CD14-positive monocyte (primary cell): Measurements from ENCODE around the gene PCGF6. TPM values are rescaled to one million over a fixed set of nuclear protein-coding genes. Genes with fewer than 3 reads are reported as not detected.

Source experiments
- DNase-seq, 3 donors: peaks; one replicate each; pipeline ENCODE4 v3.0.0-alpha.2; 2011 to 2022
- H2AFZ ChIP-seq: 2 replicates; pipeline ENCODE4 v1.6.0; 2012; ENCODE audit warnings: mild to moderate bottlenecking, low read depth, low read length, inconsistent platforms; ENCODE audit not compliant: insufficient read depth, poor library complexity, severe bottlenecking
- H3K27ac ChIP-seq, 2 donors: 1 replicate in 1 of 2; 2 replicates in 1 of 2; pipeline ENCODE4 v1.5.1; 2012 to 2013; ENCODE audit warnings: low read length in 2 of 2, control low read depth in 1 of 2, inconsistent platforms in 1 of 2, low read depth in 1 of 2, mild to moderate bottlenecking in 1 of 2
- H3K27me3 ChIP-seq, 2 donors: one replicate each; pipeline versions ENCODE4 v1.6.0 to v1.6.1; 2011 to 2013; ENCODE audit warnings: low read length in 2 of 2; ENCODE audit not compliant: control insufficient read depth in 2 of 2, insufficient read depth in 2 of 2
- H3K36me3 ChIP-seq, 2 donors: replicated peaks in 1 of 2; 1 replicate in 1 of 2; 2 replicates in 1 of 2; pipeline versions ENCODE4 v1.5.1 to v1.6.1; 2012 to 2013; ENCODE audit warnings: low read length in 2 of 2, control low read depth in 1 of 2, inconsistent platforms in 1 of 2, mild to moderate bottlenecking in 1 of 2; ENCODE audit not compliant: insufficient read depth in 2 of 2, control insufficient read depth in 1 of 2
- H3K4me1 ChIP-seq, 2 donors: 1 replicate in 1 of 2; 2 replicates in 1 of 2; pipeline versions ENCODE4 v1.5.1 to v1.6.1; 2012 to 2013; ENCODE audit warnings: low read length in 2 of 2, control low read depth in 1 of 2, inconsistent platforms in 1 of 2, mild to moderate bottlenecking in 1 of 2, moderate library complexity in 1 of 2; ENCODE audit not compliant: insufficient read depth in 2 of 2, control insufficient read depth in 1 of 2
- H3K4me2 ChIP-seq: replicated peaks from 2 replicates; pipeline ENCODE3; 2012; ENCODE audit warnings: low read length, moderate library complexity, mild to moderate bottlenecking; ENCODE audit not compliant: poor library complexity, severe bottlenecking; ENCODE audit errors: extremely low read depth
- H3K4me3 ChIP-seq, 3 experiments: fragments of 200-600 bp in 1 of 3; sonication (generic) in 1 of 3; replicated peaks in 1 of 3; 1 replicate in 2 of 3; 2 replicates in 1 of 3; pipeline ENCODE4 v1.5.1; 2011 to 2013; ENCODE audit warnings: low read length in 3 of 3, mild to moderate bottlenecking in 3 of 3, control low read depth in 2 of 3, low read depth in 2 of 3, inconsistent platforms in 1 of 3, moderate library complexity in 1 of 3
- H3K79me2 ChIP-seq: 2 replicates; pipeline ENCODE4 v1.6.0; 2012; ENCODE audit warnings: mild to moderate bottlenecking, control low read depth, inconsistent platforms, low read length, moderate library complexity; ENCODE audit not compliant: insufficient read depth
- H3K9ac ChIP-seq: 2 replicates; pipeline ENCODE4 v1.6.0; 2017; ENCODE audit warnings: low read length, mild to moderate bottlenecking; ENCODE audit not compliant: insufficient read depth, poor library complexity, severe bottlenecking
- H3K9me3 ChIP-seq, 2 donors: replicated peaks in 1 of 2; 1 replicate in 1 of 2; 2 replicates in 1 of 2; pipeline versions ENCODE4 v1.5.1 to v1.6.1; 2012 to 2013; ENCODE audit warnings: low read length in 2 of 2, control low read depth in 1 of 2; ENCODE audit not compliant: control insufficient read depth in 1 of 2, insufficient read depth in 1 of 2
- H4K20me1 ChIP-seq: 2 replicates; pipeline ENCODE4 v1.6.0; 2012; ENCODE audit warnings: mild to moderate bottlenecking, low read length, control low read depth, moderate library complexity; ENCODE audit not compliant: insufficient read depth
- H3K27ac Mint-ChIP-seq, 7 donors: one replicate each; pipeline ENCODE4 v1.8.0; 2020; ENCODE audit warnings: mild to moderate bottlenecking in 7 of 7, mixed read lengths in 7 of 7, moderate library complexity in 6 of 7, inconsistent platforms in 2 of 7
- H3K27me3 Mint-ChIP-seq, 3 donors: one replicate each; pipeline ENCODE4 v1.8.0; 2021 to 2022; ENCODE audit warnings: low read depth in 3 of 3, mild to moderate bottlenecking in 3 of 3, mixed read lengths in 3 of 3, moderate library complexity in 3 of 3, inconsistent platforms in 1 of 3
- H3K36me3 Mint-ChIP-seq, 2 donors: one replicate each; pipeline ENCODE4 v1.8.0; 2020; ENCODE audit warnings: mixed read lengths in 2 of 2, inconsistent platforms in 1 of 2, mild to moderate bottlenecking in 1 of 2
- H3K4me1 Mint-ChIP-seq: one replicate; pipeline ENCODE4 v1.8.0; 2020; ENCODE audit warnings: mild to moderate bottlenecking, mixed read lengths
- H3K4me3 Mint-ChIP-seq, 2 donors: one replicate each; pipeline ENCODE4 v1.8.0; 2020; ENCODE audit warnings: mild to moderate bottlenecking in 2 of 2, mixed read lengths in 2 of 2, moderate library complexity in 1 of 2
- H3K9me3 Mint-ChIP-seq, 7 donors: one replicate each; pipeline ENCODE4 v1.8.0; 2020 to 2022; ENCODE audit warnings: mixed read lengths in 7 of 7, mild to moderate bottlenecking in 6 of 7, moderate library complexity in 6 of 7, inconsistent platforms in 2 of 7
- CTCF ChIP-seq: fragments of 200-600 bp; IDR thresholded peaks from one replicate; pipeline ENCODE4 v1.8.0; 2022; ENCODE audit warnings: antibody characterized with exemption, mild to moderate bottlenecking
- WGBS: methylation state at CpG from one replicate; pipeline ENCODE4 v1.1.5; 2013; ENCODE audit warnings: missing lambda C conversion rate; ENCODE audit not compliant: insufficient coverage; 5-methylcytosine and 5-hydroxymethylcytosine counted together
- intact Hi-C, 2 donors: fragments of 100-400 bp; cut with micrococcal nuclease; formaldehyde crosslinking; loops; one replicate each; pipeline versions ENCODE4 v1.15.0 to v1.15.1; 2023
- polyA plus RNA-seq, 3 donors: library from polyadenylated mRNA; depleted of rRNA in 1 of 3; unstranded in 2 of 3; stranded (reverse) in 1 of 3; fragments of 300-500 nt in 2 of 3; fragments of >200 nt in 1 of 3; fragmentation: Illumina TruSeq in 2 of 3; gene quantifications; 1 replicate in 2 of 3; 2 replicates in 1 of 3; pipeline ENCODE4 v1.2.3, GENCODE V29; 2012 to 2021

The PCGF6 gene
- polyA plus RNA-seq, 3 donors = 3.4 to 6.2 (median 4.6) TPM

DNA sequence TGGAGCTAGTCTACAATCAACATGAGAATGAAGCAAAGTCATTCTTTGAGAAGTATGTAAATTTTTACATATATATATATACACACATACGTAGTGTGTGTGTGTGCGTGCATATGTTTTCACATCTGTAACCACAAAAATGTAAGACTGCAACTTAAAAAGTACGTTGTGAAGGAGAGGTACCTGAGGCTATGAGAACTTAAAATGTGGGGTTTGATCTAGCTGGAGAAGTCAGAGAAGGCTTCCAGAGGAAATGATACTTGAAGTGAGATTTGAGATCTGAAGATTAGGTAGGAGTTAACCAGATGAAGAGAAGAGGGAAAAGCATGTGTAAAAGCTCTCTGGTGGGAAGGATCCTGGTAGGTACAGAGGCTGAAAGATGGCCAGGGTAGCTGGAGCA is 22.6 kb upstream of the PCGF6 start:
- TF ChIP-seq CTCF = no peak
- no peaks in the 10 kb centered on the region for H3K9me3 Mint-ChIP-seq
- H3K4me1 Mint-ChIP-seq = peaks cover 4% of the 10 kb centered on the region
- Histone ChIP-seq H3K4me2 (no peak overlapping the region), H3K36me3 (peaks cover 44 to 67% of the 10 kb centered on the region in 2 donors), H3K79me2 (peaks cover 41% of the 10 kb centered on the region), H4K20me1 (peaks cover 3% of the 10 kb centered on the region), H3K27me3 (no peaks in the 10 kb centered on the region), H3K9me3 (no peaks in the 10 kb centered on the region), H2AFZ (no peak overlapping the region), H3K27ac (no peak overlapping the region), H3K4me3 (no peak overlapping the region), H3K9ac (no peak overlapping the region), H3K4me1 (peaks cover 11% of the 10 kb centered on the region in 2 donors)
- H3K4me3 Mint-ChIP-seq = no peak overlapping the region
- DNase-seq = no peak
- H3K27me3 Mint-ChIP-seq = peaks cover 0 to 2% (median 0%) of the 10 kb centered on the region in 3 donors
- intact Hi-C loops = no loop called here
- peaks cover 39 to 53% of the 10 kb centered on the region in 2 donors for H3K36me3 Mint-ChIP-seq
- H3K27ac Mint-ChIP-seq = no peak overlapping the region
- 100% methylated on average over 1 of the region's 3 CpGs for WGBS

DNA sequence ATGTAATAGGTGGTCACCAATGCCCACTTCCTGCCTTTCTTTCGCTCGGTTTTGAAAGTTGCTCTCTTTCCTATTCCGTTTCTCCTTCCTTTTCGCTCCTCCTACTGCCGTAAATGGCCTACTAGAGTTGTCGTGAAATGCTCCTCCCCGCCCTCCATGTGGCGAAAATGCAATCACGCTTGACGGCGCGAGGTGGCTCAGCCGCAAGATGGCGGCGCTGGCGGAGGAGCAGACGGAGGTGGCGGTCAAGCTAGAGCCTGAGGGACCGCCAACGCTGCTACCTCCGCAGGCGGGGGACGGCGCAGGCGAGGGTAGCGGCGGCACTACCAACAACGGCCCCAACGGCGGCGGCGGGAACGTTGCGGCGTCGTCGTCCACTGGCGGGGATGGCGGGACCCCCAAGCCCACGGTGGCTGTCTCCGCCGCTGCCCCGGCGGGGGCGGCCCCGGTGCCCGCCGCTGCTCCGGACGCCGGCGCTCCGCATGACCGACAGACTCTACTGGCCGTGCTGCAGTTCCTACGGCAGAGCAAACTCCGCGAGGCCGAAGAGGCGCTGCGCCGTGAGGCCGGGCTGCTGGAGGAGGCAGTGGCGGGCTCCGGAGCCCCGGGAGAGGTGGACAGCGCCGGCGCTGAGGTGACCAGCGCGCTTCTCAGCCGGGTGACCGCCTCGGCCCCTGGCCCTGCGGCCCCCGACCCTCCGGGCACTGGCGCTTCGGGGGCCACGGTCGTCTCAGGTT is 17.0 kb upstream of the PCGF6 start, which contains the start of gene TAF5:
TSS of gene TAF5 (plus strand) at position 195 of the 737 bp plus-strand sequence. CDS start at position 209, 14 bp downstream.
- peak within 1 kb of the TSS; percentile 69 to 93 (median 85) for H3K4me3 ChIP-seq
- peak within 1 kb of the TSS; percentile 95 for H2AFZ ChIP-seq
- H3K4me2 ChIP-seq = peak within 1 kb of the TSS; percentile 98
- intact Hi-C loops = loop anchor here in 1 of 2 donors (2.0 kb wide), 1 partner anchor 29 kb away; the partner anchor contains the start of genes ATP5MK and PDCD11
- peak; percentile 88 to 90 (median 89) for DNase-seq
- H3K27ac ChIP-seq = peak within 1 kb of the TSS; percentile 65 to 77
- H3K79me2 ChIP-seq = peaks cover 39% of the 10 kb centered on the region
- Mint-ChIP-seq H3K4me1 (peaks cover 6% of the 10 kb centered on the region), H3K4me3 (peak within 1 kb of the TSS; percentile 84 to 92), H3K36me3 (peaks cover 2 to 6% of the 10 kb centered on the region in 2 donors), H3K27me3 (peaks cover 0 to 2% (median 0%) of the 10 kb centered on the region in 3 donors), H3K27ac (peak within 1 kb of the TSS; percentile 83 to 93 (median 87)), H3K9me3 (no peaks in the 10 kb centered on the region)
- under 1% methylated on average over 81 of the region's 81 CpGs for WGBS
- H3K4me1 ChIP-seq = peaks cover 15 to 16% of the 10 kb centered on the region in 2 donors
- peak within 1 kb of the TSS; percentile 84 for H3K9ac ChIP-seq
- H3K27me3 ChIP-seq = no peaks in the 10 kb centered on the region
- TF ChIP-seq CTCF = no peak
- peaks cover 0 to 12% of the 10 kb centered on the region in 2 donors for H3K36me3 ChIP-seq
- H3K9me3 ChIP-seq = no peaks in the 10 kb centered on the region
- peaks cover 3% of the 10 kb centered on the region for H4K20me1 ChIP-seq
